WERI-Rb-1 (cell line): ENCODE results near the gene RGMA.

ENCODE experiments used
- DNase-seq: peaks from one replicate; pipeline ENCODE4 v3.0.0-alpha.2; 2020
- H3K27ac ChIP-seq: fragments of 250-450 bp; sonication (Bioruptor Pico); 2 replicates; pipeline ENCODE4 v1.5.1; 2020; ENCODE audit warnings: mild to moderate bottlenecking, moderate library complexity
- H3K27me3 ChIP-seq: fragments of 250-450 bp; sonication (Bioruptor Pico); 2 replicates; pipeline ENCODE4 v1.5.1; 2021; ENCODE audit warnings: mild to moderate bottlenecking, low read depth, moderate library complexity; ENCODE audit not compliant: insufficient read depth, severe bottlenecking
- H3K36me3 ChIP-seq: fragments of 250-450 bp; sonication (Bioruptor Pico); 2 replicates; pipeline ENCODE4 v1.5.1; 2020; ENCODE audit warnings: mild to moderate bottlenecking, moderate library complexity
- H3K4me3 ChIP-seq: 2 replicates; pipeline ENCODE4 v1.5.1; 2011; ENCODE audit warnings: low read depth, mild to moderate bottlenecking, control low read depth, low read length
- H3K9me3 ChIP-seq: fragments of 250-450 bp; sonication (Bioruptor Pico); 2 replicates; pipeline ENCODE4 v1.5.1; 2021; ENCODE audit warnings: mild to moderate bottlenecking, moderate library complexity; ENCODE audit not compliant: severe bottlenecking
- TF ChIP-seq, protein P1 (sequence below): IDR thresholded peaks from 2 replicates; pipeline ENCODE4 v1.5.1; 2011; ENCODE audit warnings: low read depth, mild to moderate bottlenecking, control low read depth, inconsistent platforms, low read length

RGMA gene

DNA sequence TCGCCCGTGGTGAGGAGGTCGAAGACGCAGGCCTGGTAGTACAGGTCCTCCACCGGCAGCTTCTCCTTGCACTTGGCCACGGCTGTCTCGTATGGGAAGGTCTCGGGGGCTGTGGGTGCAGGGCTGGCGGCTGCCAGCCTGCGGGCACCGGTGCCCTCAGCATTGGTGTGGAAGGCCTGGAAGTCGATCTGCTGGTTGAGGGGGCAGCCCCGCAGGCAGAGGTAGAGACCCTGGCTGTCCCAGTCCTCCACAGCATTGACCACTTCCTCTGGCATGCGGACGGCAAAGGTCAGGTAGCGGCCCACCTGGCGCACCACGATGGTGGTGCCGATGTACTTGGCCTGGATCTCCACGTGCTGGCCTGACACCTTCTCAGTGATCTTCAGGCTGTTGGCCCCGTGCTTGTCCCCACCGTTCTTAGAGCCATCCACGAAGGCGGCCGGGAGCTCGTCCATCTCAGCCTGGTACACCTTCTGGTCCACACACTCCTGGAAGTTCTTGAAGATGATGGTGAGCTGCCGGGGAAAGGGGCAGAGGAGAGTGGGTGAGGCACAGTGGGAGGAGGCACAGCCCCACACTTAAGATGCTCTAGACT, 43.7 kb downstream of the RGMA start:
- H3K36me3 ChIP-seq: no peaks in the 10 kb centered on the region
- H3K9me3 ChIP-seq: peaks cover 7% of the 10 kb centered on the region
- DNase-seq: no peak
- no peaks in the 10 kb centered on the region for H3K27me3 ChIP-seq
- H3K4me3 ChIP-seq: no peak overlapping the region
- H3K27ac ChIP-seq: no peak overlapping the region
- TF ChIP-seq, protein P1, sequence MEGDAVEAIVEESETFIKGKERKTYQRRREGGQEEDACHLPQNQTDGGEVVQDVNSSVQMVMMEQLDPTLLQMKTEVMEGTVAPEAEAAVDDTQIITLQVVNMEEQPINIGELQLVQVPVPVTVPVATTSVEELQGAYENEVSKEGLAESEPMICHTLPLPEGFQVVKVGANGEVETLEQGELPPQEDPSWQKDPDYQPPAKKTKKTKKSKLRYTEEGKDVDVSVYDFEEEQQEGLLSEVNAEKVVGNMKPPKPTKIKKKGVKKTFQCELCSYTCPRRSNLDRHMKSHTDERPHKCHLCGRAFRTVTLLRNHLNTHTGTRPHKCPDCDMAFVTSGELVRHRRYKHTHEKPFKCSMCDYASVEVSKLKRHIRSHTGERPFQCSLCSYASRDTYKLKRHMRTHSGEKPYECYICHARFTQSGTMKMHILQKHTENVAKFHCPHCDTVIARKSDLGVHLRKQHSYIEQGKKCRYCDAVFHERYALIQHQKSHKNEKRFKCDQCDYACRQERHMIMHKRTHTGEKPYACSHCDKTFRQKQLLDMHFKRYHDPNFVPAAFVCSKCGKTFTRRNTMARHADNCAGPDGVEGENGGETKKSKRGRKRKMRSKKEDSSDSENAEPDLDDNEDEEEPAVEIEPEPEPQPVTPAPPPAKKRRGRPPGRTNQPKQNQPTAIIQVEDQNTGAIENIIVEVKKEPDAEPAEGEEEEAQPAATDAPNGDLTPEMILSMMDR: no peak

DNA sequence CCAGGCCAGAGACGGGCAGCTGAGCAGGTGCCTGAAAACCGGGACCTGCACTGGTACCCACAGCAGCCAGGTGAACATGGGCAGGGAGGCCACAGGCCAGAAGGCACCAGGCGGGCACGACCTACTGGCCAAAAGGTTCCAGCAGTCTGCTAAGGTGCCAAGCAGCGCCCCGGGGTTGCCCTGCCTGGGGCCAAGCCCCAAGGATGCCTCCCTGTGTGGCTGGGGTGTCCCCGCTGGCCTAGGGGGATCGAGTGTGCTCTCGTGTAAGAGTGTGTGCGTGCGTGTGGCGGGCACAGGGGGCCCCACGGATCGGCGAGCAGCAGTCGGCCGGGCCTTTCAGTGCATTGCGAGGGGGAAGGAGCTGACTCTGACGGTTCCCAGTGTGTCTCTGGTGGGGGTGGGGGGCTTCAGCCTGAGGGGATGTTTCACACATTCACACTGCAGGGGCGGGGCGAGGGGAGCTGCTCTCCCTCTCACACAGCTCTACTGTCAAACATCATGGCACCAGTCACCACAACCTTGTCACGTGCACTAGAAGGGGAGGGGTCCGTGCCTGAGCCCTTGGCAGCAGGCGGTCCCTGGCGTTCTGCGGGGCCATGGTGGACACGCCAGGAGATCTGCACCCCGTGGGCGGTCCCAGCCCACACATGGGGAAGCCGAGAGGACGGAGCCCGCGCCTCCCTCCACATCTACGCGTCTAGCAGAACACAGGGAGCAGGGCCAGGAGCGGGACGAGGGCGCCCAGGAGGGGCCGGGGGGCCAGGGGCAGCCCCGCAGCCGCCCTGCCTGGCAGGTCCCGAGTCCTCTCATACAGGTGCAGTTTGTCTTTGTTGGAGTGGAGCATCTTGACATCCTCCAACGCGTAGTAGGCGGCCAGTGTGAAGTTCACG, 44.5 kb downstream of the RGMA start:
- TF ChIP-seq, protein P1: no peak
- no peak for DNase-seq
- Histone ChIP-seq H3K4me3 (no peak overlapping the region), H3K27me3 (no peaks in the 10 kb centered on the region), H3K9me3 (peaks cover 7% of the 10 kb centered on the region), H3K36me3 (no peaks in the 10 kb centered on the region), H3K27ac (no peak overlapping the region)

DNA sequence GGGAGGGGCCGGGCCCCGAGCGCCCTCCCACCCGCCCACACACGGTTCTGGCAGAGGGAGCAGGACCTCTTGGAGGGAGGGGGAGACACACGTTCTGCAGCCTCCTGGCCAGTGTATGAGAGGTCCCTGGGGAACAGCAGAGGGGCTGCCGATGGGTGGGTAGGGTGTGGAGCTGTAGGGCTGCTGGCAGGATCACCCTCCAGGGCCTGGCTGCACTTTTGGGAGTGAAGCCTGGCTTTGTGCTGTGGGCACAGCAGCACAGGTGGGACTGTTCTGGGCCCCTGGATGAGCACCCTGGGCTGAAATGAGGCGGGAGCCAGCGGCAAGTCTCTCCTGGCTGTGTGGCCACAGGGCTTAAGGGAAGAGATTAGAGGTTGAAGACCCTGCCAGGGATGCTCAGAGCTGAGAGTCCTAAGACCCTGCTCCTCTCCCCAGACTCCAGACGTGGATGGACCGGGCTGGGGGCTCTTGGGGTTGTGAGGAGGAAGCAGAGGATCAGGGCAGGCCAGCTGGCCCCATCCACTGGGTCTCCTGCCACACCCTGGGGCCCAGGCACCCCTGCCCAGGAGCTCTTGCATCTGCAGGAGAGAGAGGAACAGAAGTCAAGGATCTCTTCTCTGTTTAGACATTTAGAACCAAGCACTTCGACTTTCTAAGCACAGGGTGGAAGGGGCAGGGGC, 45.2 kb downstream of the RGMA start:
- H3K4me3 ChIP-seq: no peak overlapping the region
- H3K27ac ChIP-seq: no peak overlapping the region
- DNase-seq: no peak
- TF ChIP-seq, protein P1: no peak
- peaks cover 7% of the 10 kb centered on the region for H3K9me3 ChIP-seq
- no peaks in the 10 kb centered on the region for H3K36me3 ChIP-seq
- no peaks in the 10 kb centered on the region for H3K27me3 ChIP-seq

DNA sequence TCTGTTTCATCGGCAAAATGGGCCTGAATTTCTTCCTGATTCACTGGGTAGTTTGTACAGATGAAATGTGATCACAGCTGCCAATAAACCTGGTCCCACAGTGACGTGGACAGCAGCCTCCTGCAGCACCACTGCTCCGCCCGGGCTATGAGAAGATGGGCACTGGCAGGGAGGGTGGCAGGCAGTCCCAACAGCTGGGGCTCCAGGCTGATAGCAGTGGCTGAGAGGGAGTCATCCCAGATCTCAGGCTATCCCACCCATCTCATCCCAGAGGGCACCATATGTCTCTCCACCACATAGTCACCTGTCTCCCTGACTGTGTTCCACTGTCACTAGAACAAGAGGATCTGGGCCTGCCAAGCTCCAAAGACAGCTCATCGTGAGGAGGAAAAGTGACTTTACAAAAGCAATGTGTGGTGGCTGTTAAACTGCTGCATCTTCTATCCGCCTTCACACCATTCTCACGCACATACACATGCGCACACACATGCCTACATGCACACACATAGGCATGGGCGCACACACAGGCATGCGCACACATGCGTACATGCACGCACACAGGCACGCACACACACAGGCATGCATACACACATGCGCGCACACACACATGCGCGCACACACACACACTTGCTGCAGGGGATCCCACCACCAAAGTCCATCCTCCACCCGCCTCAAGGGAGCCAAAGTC, 46.2 kb downstream of the RGMA start:
- TF ChIP-seq, protein P1: no peak
- DNase-seq: no peak
- Histone ChIP-seq H3K27me3 (no peaks in the 10 kb centered on the region), H3K27ac (no peak overlapping the region), H3K4me3 (no peak overlapping the region), H3K36me3 (no peaks in the 10 kb centered on the region), H3K9me3 (peaks cover 7% of the 10 kb centered on the region)

DNA sequence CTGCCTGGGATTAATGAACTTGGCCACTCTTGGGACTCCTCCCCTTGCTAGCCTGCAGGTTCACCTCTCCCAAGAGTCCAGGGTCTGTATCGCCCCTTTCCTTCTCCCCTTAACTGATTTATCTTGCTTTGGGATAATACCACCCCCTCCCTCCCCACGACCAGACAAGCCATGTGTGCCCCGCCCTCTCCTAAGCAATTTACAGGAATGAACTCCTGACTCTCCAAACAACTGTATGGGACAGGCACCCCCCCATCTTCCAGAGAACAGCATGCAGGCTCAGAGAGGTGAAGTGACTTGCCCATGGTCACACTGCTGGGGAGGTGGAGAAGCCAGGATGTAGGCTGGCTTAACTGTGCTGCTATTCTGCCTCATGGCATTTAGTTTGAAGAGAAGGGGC, 46.8 kb downstream of the RGMA start:
- DNase-seq: no peak
- Histone ChIP-seq H3K27ac (no peak overlapping the region), H3K36me3 (no peaks in the 10 kb centered on the region), H3K27me3 (no peaks in the 10 kb centered on the region), H3K9me3 (peaks cover 7% of the 10 kb centered on the region), H3K4me3 (no peak overlapping the region)
- TF ChIP-seq, protein P1: no peak
